OCI-LY1 (cell line): ENCODE measurements around the gene SLC9A9.

Source experiments
- H2AFZ ChIP-seq: fragments of 200-600 bp; sonication (generic), shearing (Covaris generic); 2 replicates; pipeline ENCODE4 v1.6.0; 2014; ENCODE audit warnings: antibody characterized with exemption, mild to moderate bottlenecking, low read length
- H3F3A ChIP-seq: fragments of 200-600 bp; sonication (generic), shearing (Covaris generic); 2 replicates; pipeline ENCODE4 v1.6.0; 2014; ENCODE audit warnings: mild to moderate bottlenecking, antibody characterized with exemption, low read length, moderate library complexity; ENCODE audit not compliant: insufficient read depth
- H3K27ac ChIP-seq: fragments of 200-600 bp; sonication (generic); 2 replicates; pipeline ENCODE4 v1.5.1; 2014; ENCODE audit warnings: low read length, mixed run types, mild to moderate bottlenecking, low read depth; ENCODE audit not compliant: poor library complexity, severe bottlenecking
- H3K27me3 ChIP-seq: fragments of 200-600 bp; sonication (generic); 2 replicates; pipeline ENCODE4 v1.6.0; 2014; ENCODE audit warnings: antibody characterized with exemption, mild to moderate bottlenecking, low read length, moderate library complexity; ENCODE audit not compliant: insufficient read depth
- H3K36me3 ChIP-seq: fragments of 200-600 bp; sonication (generic); 2 replicates; pipeline ENCODE4 v1.6.1; 2014; ENCODE audit warnings: mild to moderate bottlenecking, antibody characterized with exemption, low read length, moderate library complexity, mixed read lengths; ENCODE audit not compliant: insufficient read depth
- H3K4me1 ChIP-seq: fragments of 200-600 bp; sonication (generic); 2 replicates; pipeline ENCODE4 v1.5.1; 2014; ENCODE audit warnings: mild to moderate bottlenecking, low read length, moderate library complexity; ENCODE audit not compliant: insufficient read depth, severe bottlenecking
- H3K4me2 ChIP-seq: fragments of 200-600 bp; sonication (generic), shearing (Covaris generic); 2 replicates; pipeline ENCODE4 v1.6.1; 2014; ENCODE audit warnings: low read length
- H3K4me3 ChIP-seq: fragments of 200-600 bp; sonication (generic); 2 replicates; pipeline ENCODE4 v1.5.1; 2014; ENCODE audit warnings: low read length, low read depth, mild to moderate bottlenecking, mixed read lengths; ENCODE audit not compliant: poor library complexity, severe bottlenecking
- H3K79me2 ChIP-seq: fragments of 200-600 bp; shearing (Covaris generic); 2 replicates; pipeline ENCODE4 v1.6.1; 2016; ENCODE audit warnings: mixed run types, low read length, mixed read lengths; ENCODE audit not compliant: insufficient read depth
- H3K9ac ChIP-seq: fragments of 200-600 bp; sonication (generic), shearing (Covaris generic); 2 replicates; pipeline ENCODE4 v1.6.1; 2014; ENCODE audit warnings: mild to moderate bottlenecking, low read length, mixed read lengths
- H3K9me2 ChIP-seq: fragments of 200-600 bp; sonication (generic), shearing (Covaris generic); 2 replicates; pipeline ENCODE4 v1.6.1; 2014; ENCODE audit warnings: low read depth, mild to moderate bottlenecking, low read length, mixed read lengths
- H3K9me3 ChIP-seq: fragments of 200-600 bp; shearing (Covaris generic); 2 replicates; pipeline ENCODE4 v1.6.1; 2014; ENCODE audit warnings: low read length, mixed read lengths
- H4K20me1 ChIP-seq: fragments of 200-600 bp; sonication (generic), shearing (Covaris generic); 2 replicates; pipeline ENCODE4 v1.6.0; 2016; ENCODE audit warnings: mild to moderate bottlenecking, low read length; ENCODE audit not compliant: insufficient read depth
- EZH2 ChIP-seq: fragments of 200-600 bp; sonication (generic), shearing (Covaris generic); IDR thresholded peaks from 2 replicates; pipeline ENCODE4 v1.8.0; 2017; ENCODE audit warnings: borderline replicate concordance, mixed run types, mild to moderate bottlenecking, antibody characterized with exemption, low read length, moderate library complexity, mixed read lengths
- TF ChIP-seq, protein P1 (sequence below): fragments of 200-600 bp; sonication (generic), shearing (Covaris generic); IDR thresholded peaks from 2 replicates; pipeline ENCODE4 v1.5.1; 2017; ENCODE audit warnings: mild to moderate bottlenecking, antibody characterized with exemption, low read length, moderate library complexity, mixed read lengths

The SLC9A9 gene

DNA sequence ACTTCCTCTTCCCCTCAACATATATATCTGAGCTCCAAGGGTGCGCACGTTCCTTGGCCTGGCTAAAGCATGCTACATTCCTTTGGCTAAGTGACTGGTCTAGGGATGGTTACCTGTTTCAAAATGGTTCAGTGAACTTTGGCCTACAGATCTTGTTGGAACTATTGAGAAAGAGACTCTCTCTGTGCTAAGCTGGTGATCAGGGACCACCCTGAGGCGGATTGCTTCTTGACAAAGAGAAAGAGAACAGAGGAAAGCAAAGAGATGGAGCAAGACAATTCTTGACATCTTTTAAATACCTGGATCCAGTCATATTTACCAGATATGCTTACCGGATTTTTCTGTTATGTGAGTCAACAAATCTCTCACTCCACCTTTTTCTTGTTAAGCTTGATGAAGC, 605.6 kb downstream of the SLC9A9 start:
- Histone ChIP-seq H3K9ac (no peak overlapping the region), H3K79me2 (no peaks in the 10 kb centered on the region), H3K27me3 (no peaks in the 10 kb centered on the region), H2AFZ (no peak overlapping the region), H3K4me3 (no peak overlapping the region), H3K4me2 (no peak overlapping the region), H3K27ac (no peak overlapping the region), H3F3A (no peaks in the 10 kb centered on the region), H3K36me3 (no peaks in the 10 kb centered on the region), H4K20me1 (no peaks in the 10 kb centered on the region), H3K9me2 (no peaks in the 10 kb centered on the region), H3K4me1 (no peaks in the 10 kb centered on the region), H3K9me3 (no peaks in the 10 kb centered on the region)
- TF ChIP-seq, protein P1, sequence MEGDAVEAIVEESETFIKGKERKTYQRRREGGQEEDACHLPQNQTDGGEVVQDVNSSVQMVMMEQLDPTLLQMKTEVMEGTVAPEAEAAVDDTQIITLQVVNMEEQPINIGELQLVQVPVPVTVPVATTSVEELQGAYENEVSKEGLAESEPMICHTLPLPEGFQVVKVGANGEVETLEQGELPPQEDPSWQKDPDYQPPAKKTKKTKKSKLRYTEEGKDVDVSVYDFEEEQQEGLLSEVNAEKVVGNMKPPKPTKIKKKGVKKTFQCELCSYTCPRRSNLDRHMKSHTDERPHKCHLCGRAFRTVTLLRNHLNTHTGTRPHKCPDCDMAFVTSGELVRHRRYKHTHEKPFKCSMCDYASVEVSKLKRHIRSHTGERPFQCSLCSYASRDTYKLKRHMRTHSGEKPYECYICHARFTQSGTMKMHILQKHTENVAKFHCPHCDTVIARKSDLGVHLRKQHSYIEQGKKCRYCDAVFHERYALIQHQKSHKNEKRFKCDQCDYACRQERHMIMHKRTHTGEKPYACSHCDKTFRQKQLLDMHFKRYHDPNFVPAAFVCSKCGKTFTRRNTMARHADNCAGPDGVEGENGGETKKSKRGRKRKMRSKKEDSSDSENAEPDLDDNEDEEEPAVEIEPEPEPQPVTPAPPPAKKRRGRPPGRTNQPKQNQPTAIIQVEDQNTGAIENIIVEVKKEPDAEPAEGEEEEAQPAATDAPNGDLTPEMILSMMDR, result no peak
- no peak for TF ChIP-seq EZH2

DNA sequence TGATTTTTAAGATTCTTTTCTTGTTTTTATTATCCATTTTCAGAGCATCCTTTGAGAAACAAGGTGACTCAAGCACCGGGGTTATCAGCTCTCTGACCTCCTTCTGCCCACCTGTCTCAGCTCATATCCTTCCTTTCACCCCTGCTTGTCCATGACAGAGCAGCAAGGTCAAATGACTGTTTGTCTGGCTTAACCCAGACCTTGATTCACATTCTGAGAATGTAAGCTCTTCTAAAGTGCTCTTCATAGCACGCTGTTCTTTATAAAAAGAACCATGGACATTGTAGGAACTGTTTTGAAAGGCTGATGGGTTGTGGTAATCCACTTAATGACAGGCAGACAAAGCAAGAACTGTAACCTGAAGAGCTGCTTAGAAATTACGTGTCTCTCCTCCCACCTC, 606.2 kb downstream of the SLC9A9 start:
- no peaks in the 10 kb centered on the region for H3K79me2 ChIP-seq
- no peak overlapping the region for H3K4me3 ChIP-seq
- no peak overlapping the region for H3K9ac ChIP-seq
- H3K9me2 ChIP-seq, result no peaks in the 10 kb centered on the region
- no peaks in the 10 kb centered on the region for H4K20me1 ChIP-seq
- H3F3A ChIP-seq, result no peaks in the 10 kb centered on the region
- TF ChIP-seq, protein P1, result no peak
- no peak for TF ChIP-seq EZH2
- H3K4me2 ChIP-seq, result no peak overlapping the region
- H3K4me1 ChIP-seq, result peaks cover 2% of the 10 kb centered on the region
- no peak overlapping the region for H3K27ac ChIP-seq
- no peaks in the 10 kb centered on the region for H3K27me3 ChIP-seq
- H3K36me3 ChIP-seq, result no peaks in the 10 kb centered on the region
- no peak overlapping the region for H2AFZ ChIP-seq
- no peaks in the 10 kb centered on the region for H3K9me3 ChIP-seq

DNA sequence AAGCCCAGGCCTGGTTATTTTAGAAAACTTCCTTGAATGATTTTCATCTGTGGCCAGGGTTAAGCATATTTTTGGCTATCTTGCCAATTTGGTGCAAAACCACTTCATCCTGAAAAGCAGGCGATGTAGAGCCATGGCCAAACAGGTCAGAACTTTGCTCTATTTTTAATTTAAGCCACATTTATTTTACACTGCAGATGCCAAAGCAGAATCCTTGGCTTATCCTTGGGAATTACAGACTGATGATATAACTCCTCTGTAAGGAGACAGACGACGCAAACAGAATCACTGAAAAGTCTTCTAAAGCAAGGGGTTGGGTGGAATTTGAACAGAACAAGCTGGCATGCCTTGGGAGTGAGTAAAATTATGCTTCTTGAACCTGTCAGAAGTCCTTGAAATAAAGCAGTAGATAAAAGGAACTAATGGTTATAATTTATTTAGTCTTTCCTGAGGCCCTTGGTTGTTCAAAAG, 606.8 kb downstream of the SLC9A9 start:
- Histone ChIP-seq H3F3A (no peaks in the 10 kb centered on the region), H2AFZ (no peak overlapping the region), H3K4me3 (no peak overlapping the region), H3K9me3 (no peaks in the 10 kb centered on the region), H4K20me1 (no peaks in the 10 kb centered on the region), H3K36me3 (no peaks in the 10 kb centered on the region), H3K9me2 (no peaks in the 10 kb centered on the region), H3K79me2 (no peaks in the 10 kb centered on the region), H3K4me2 (no peak overlapping the region), H3K27ac (no peak overlapping the region), H3K9ac (no peak overlapping the region), H3K27me3 (no peaks in the 10 kb centered on the region), H3K4me1 (peaks cover 8% of the 10 kb centered on the region)
- TF ChIP-seq, protein P1, result no peak
- TF ChIP-seq EZH2, result no peak
